Naive thymus-derived CD4-positive, alpha-beta T cell (primary cell): ENCODE results near the gene NEK8. TPM values are rescaled to one million over a fixed set of nuclear protein-coding genes. Genes with fewer than 3 reads are reported as not detected.

Experiments used
- ATAC-seq: fragments of 150-1000 bp; cut with Tn5 transposase; 2 replicates; pipeline ENCODE4 v1.10.0; 2021; ENCODE audit warnings: mild to moderate bottlenecking, moderate library complexity
- CTCF ChIA-PET: fragments of 350-600 bp; sonication (Branson Sonifier 250); formaldehyde crosslinking; loops from one replicate; lab custom pipeline; 2021; ENCODE audit warnings: antibody characterized with exemption; lab: Charles Lee
- POLR2A ChIA-PET: fragments of 350-600 bp; sonication (Branson Sonifier 250); formaldehyde crosslinking; loops from one replicate; lab custom pipeline; 2021; ENCODE audit warnings: antibody characterized with exemption, inconsistent platforms; lab: Charles Lee
- DNase-seq, 9 donors: peaks; one replicate each; pipeline versions ENCODE4 v3.0.0 to v3.0.0-alpha.2; 2020 to 2022; ENCODE audit warnings: mixed read lengths in 1 of 9
- H3K27ac ChIP-seq: one replicate; pipeline ENCODE4 v1.7.0; 2013; ENCODE audit warnings: mild to moderate bottlenecking, low read depth, low read length, moderate library complexity
- H3K27me3 ChIP-seq, 2 donors: one replicate each; pipeline ENCODE4 v1.7.0; 2013; ENCODE audit warnings: low read length in 2 of 2, mild to moderate bottlenecking in 2 of 2, moderate library complexity in 2 of 2; ENCODE audit not compliant: control insufficient read depth in 2 of 2, insufficient read depth in 2 of 2
- H3K36me3 ChIP-seq, 3 experiments: 1 replicate in 2 of 3; 2 replicates in 1 of 3; pipeline ENCODE4 v1.7.0; 2013; ENCODE audit warnings: low read length in 3 of 3, mild to moderate bottlenecking in 3 of 3, moderate library complexity in 1 of 3; ENCODE audit not compliant: insufficient read depth in 3 of 3, control insufficient read depth in 2 of 3
- H3K4me1 ChIP-seq, 2 donors: one replicate each; pipeline ENCODE4 v1.7.0; 2013; ENCODE audit warnings: low read length in 2 of 2, mild to moderate bottlenecking in 2 of 2, moderate library complexity in 1 of 2; ENCODE audit not compliant: control insufficient read depth in 2 of 2, insufficient read depth in 2 of 2
- H3K4me3 ChIP-seq: 2 replicates; pipeline ENCODE4 v1.7.0; 2013; ENCODE audit warnings: mild to moderate bottlenecking, low read length
- H3K9me3 ChIP-seq, 3 experiments: 1 replicate in 2 of 3; 2 replicates in 1 of 3; pipeline ENCODE4 v1.7.0; 2013; ENCODE audit warnings: low read length in 3 of 3; ENCODE audit not compliant: control insufficient read depth in 2 of 3
- H3K27ac Mint-ChIP-seq, 9 donors: one replicate each; pipeline ENCODE4 v1.8.0; 2020 to 2022; ENCODE audit warnings: mixed read lengths in 9 of 9, mild to moderate bottlenecking in 8 of 9, moderate library complexity in 5 of 9, inconsistent platforms in 2 of 9
- H3K27me3 Mint-ChIP-seq, 5 donors: one replicate each; pipeline ENCODE4 v1.8.0; 2021 to 2022; ENCODE audit warnings: mixed read lengths in 5 of 5, mild to moderate bottlenecking in 1 of 5
- H3K36me3 Mint-ChIP-seq, 5 donors: one replicate each; pipeline ENCODE4 v1.8.0; 2020 to 2022; ENCODE audit warnings: mixed read lengths in 5 of 5, mild to moderate bottlenecking in 3 of 5, inconsistent platforms in 1 of 5
- H3K4me1 Mint-ChIP-seq, 7 donors: one replicate each; pipeline ENCODE4 v1.8.0; 2020 to 2022; ENCODE audit warnings: mixed read lengths in 7 of 7, mild to moderate bottlenecking in 3 of 7, inconsistent platforms in 1 of 7
- H3K4me3 Mint-ChIP-seq, 10 donors: one replicate each; pipeline ENCODE4 v1.8.0; 2020 to 2022; ENCODE audit warnings: mild to moderate bottlenecking in 10 of 10, mixed read lengths in 10 of 10, moderate library complexity in 6 of 10, inconsistent platforms in 2 of 10
- H3K9me3 Mint-ChIP-seq, 11 donors: one replicate each; pipeline ENCODE4 v1.8.0; 2020 to 2022; ENCODE audit warnings: mixed read lengths in 11 of 11, mild to moderate bottlenecking in 4 of 11, inconsistent platforms in 1 of 11, moderate library complexity in 1 of 11
- intact Hi-C, 2 donors: fragments of 100-400 bp; cut with micrococcal nuclease; formaldehyde crosslinking; loops; one replicate each; pipeline ENCODE4 v1.15.1; 2023
- polyA plus RNA-seq, 2 donors: library from polyadenylated mRNA; unstranded; fragments of 300-500 nt; fragmentation: Illumina TruSeq; gene quantifications; one replicate each; pipeline ENCODE4 v1.2.3, GENCODE V29; 2021
- total RNA-seq, 6 experiments: library from RNA in 5 of 6; stranded (reverse) in 5 of 6; gene quantifications; 1 replicate in 5 of 6; 2 replicates in 1 of 6; pipeline ENCODE4 v1.2.3 and lab custom pipeline; 2021 to 2026

NEK8 gene
- total and polyA plus RNA-seq, 7 experiments from 2014 or later: 3.3 to 12.8 (median 9.5) TPM

DNA sequence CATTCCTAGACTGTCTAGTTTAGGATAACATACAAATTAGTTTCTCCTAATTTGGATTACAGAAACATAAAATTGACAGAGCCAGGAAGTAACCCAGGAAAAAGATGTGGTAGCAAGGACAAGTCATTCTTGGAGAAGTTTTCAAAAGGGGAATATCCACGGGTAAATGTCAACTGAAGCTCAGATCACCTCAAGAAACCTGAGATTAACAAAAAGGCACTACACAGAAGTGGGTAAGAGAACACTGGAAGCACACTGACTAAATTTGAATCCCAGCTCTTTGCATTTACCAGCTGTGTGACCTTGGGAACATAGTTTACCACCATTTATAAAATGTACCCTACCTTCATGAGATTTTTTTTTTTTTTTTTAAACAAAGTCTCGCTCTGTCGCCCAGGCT is 54.6 kb downstream of the NEK8 start:
- Histone ChIP-seq H3K27ac (no peak overlapping the region), H3K27me3 (no peaks in the 10 kb centered on the region), H3K9me3 (no peaks in the 10 kb centered on the region), H3K36me3 (no peaks in the 10 kb centered on the region), H3K4me1 (peaks cover 0 to 2% of the 10 kb centered on the region in 2 donors), H3K4me3 (no peak overlapping the region)
- ChIA-PET CTCF (interaction anchor here (1.0 to 1.6 kb wide), 2 partner anchors 17 to 18 kb away, joined by 3 to 7 read pairs; no protein-coding TSS in a partner anchor), POLR2A (no interaction called here)
- Mint-ChIP-seq H3K4me3 (no peak overlapping the region), H3K27me3 (no peaks in the 10 kb centered on the region), H3K4me1 (peaks cover 11 to 27% (median 18%) of the 10 kb centered on the region in 7 donors), H3K9me3 (no peaks in the 10 kb centered on the region), H3K27ac (peak overlapping the region in 5 of 9 donors; percentile 10 to 74 (median 64)), H3K36me3 (peaks cover 0 to 22% (median 6%) of the 10 kb centered on the region in 5 donors)
- intact Hi-C loops: no loop called here
- ATAC-seq (no peak), DNase-seq (no peak)

- peaks cover 0 to 6% of the 10 kb centered on the region in 2 donors for H3K4me1 ChIP-seq
- Mint-ChIP-seq H3K27ac (peak overlapping the region in 1 of 9 donors; percentile 17), H3K27me3 (no peaks in the 10 kb centered on the region), H3K36me3 (peaks cover 0 to 8% (median 0%) of the 10 kb centered on the region in 5 donors), H3K4me3 (no peak overlapping the region), H3K9me3 (no peaks in the 10 kb centered on the region), H3K4me1 (peaks cover 6 to 35% (median 22%) of the 10 kb centered on the region in 7 donors)
- ChIA-PET CTCF (interaction anchor here (0.8 kb wide), 1 partner anchor 23 kb away, joined by 3 read pairs; no protein-coding TSS in a partner anchor), POLR2A (no interaction called here)
- no peaks in the 10 kb centered on the region for H3K27me3 ChIP-seq
- H3K36me3 ChIP-seq: no peaks in the 10 kb centered on the region
- intact Hi-C loops: no loop called here
- no peaks in the 10 kb centered on the region for H3K9me3 ChIP-seq
- no peak overlapping the region for H3K4me3 ChIP-seq
- DNase-seq (no peak), ATAC-seq (no peak)
- no peak overlapping the region for H3K27ac ChIP-seq
Measured at GRCh38 chr17:28788100-28788499, 59.5 kb downstream of the NEK8 start.

Other genes starting within 250 kb of the NEK8 start
- not detected for gene FOXN1, start 222.4 kb upstream of the NEK8 start, total RNA-seq
- not detected for gene FOXN1, start 222.4 kb upstream of the NEK8 start, polyA plus RNA-seq
- gene UNC119, start 176.2 kb upstream of the NEK8 start, total RNA-seq: 100 to 1,000 TPM in 1 of 5 experiments, 10 to 100 TPM in 4; 40.6 to 108 (median 90.2) TPM
- gene UNC119, start 176.2 kb upstream of the NEK8 start, polyA plus RNA-seq: 10 to 100 TPM; 37.7 to 48.1 TPM
- 10 to 100 TPM; 58.5 to 71.2 (median 62.4) TPM for gene PIGS, start 157.3 kb upstream of the NEK8 start, total RNA-seq
- gene PIGS, start 157.3 kb upstream of the NEK8 start, polyA plus RNA-seq: 10 to 100 TPM; 46.6 to 53.5 TPM
- 100 to 1,000 TPM in 1 of 5 experiments, 10 to 100 TPM in 4; 24.5 to 159 (median 40.1) TPM for gene ALDOC, start 151.9 kb upstream of the NEK8 start, total RNA-seq
- 100 to 1,000 TPM in 1 of 2 donors, 10 to 100 TPM in 1; 92.9 to 103 TPM for gene ALDOC, start 151.9 kb upstream of the NEK8 start, polyA plus RNA-seq
- gene SPAG5, start 129.8 kb upstream of the NEK8 start, total RNA-seq: 10 to 100 TPM; 10.4 to 95.3 (median 18.4) TPM
- 1 to 10 TPM; 1.6 to 3.9 TPM for gene SPAG5, start 129.8 kb upstream of the NEK8 start, polyA plus RNA-seq
- 10 to 100 TPM; 17.8 to 34.5 (median 28.1) TPM for gene RSKR, start 114.6 kb upstream of the NEK8 start, total RNA-seq
- under 1 TPM in 1 of 2 donors, not detected in 1; 0.20 TPM for gene RSKR, start 114.6 kb upstream of the NEK8 start, polyA plus RNA-seq
- gene BLTP2, start 83.6 kb upstream of the NEK8 start, total RNA-seq: 100 to 1,000 TPM; 143 to 163 (median 153) TPM
- gene BLTP2, start 83.6 kb upstream of the NEK8 start, polyA plus RNA-seq: 10 to 100 TPM; 30.8 to 47.1 TPM
- 10 to 100 TPM; 28.6 to 49.5 (median 43.8) TPM for gene SDF2, start 66.9 kb upstream of the NEK8 start, total RNA-seq
- gene SDF2, start 66.9 kb upstream of the NEK8 start, polyA plus RNA-seq: 10 to 100 TPM; 52.1 to 85.2 TPM
- gene SUPT6H, start 66.6 kb upstream of the NEK8 start, total RNA-seq: 100 to 1,000 TPM in 2 of 5 experiments, 10 to 100 TPM in 3; 91.2 to 132 (median 98.5) TPM
- gene SUPT6H, start 66.6 kb upstream of the NEK8 start, polyA plus RNA-seq: 10 to 100 TPM in 1 of 2 donors, 1 to 10 TPM in 1; 9.8 to 23.8 TPM
- gene PROCA1, start 16.9 kb upstream of the NEK8 start, total RNA-seq: 10 to 100 TPM in 2 of 5 experiments, 1 to 10 TPM in 3; 5.2 to 14.4 (median 7.3) TPM
- 1 to 10 TPM in 1 of 2 donors, under 1 TPM in 1; 0.44 to 1.4 TPM for gene PROCA1, start 16.9 kb upstream of the NEK8 start, polyA plus RNA-seq
- 10 to 100 TPM; 11.0 to 50.2 (median 16.4) TPM for gene RAB34, start 10.9 kb upstream of the NEK8 start, total RNA-seq
- 10 to 100 TPM; 12.2 to 19.2 TPM for gene RAB34, start 10.9 kb upstream of the NEK8 start, polyA plus RNA-seq
- gene RPL23A, start 8.8 kb upstream of the NEK8 start, total RNA-seq: 1,000 to 10,000 TPM; 1,887 to 3,452 (median 3,095) TPM
- gene RPL23A, start 8.8 kb upstream of the NEK8 start, polyA plus RNA-seq: 1,000 to 10,000 TPM; 5,029 to 6,337 TPM
- gene TLCD1, start 2.6 kb upstream of the NEK8 start, total RNA-seq: 1 to 10 TPM in 1 of 5 experiments, under 1 TPM in 2, not detected in 2; 0.69 to 3.0 (median 0.79) TPM
- not detected for gene TLCD1, start 2.6 kb upstream of the NEK8 start, polyA plus RNA-seq
- 100 to 1,000 TPM in 2 of 5 experiments, 10 to 100 TPM in 3; 22.3 to 228 (median 81.6) TPM for gene TRAF4, start 15.2 kb downstream of the NEK8 start, total RNA-seq
- gene TRAF4, start 15.2 kb downstream of the NEK8 start, polyA plus RNA-seq: 1 to 10 TPM; 1.3 to 2.3 TPM
- gene FAM222B, start 114.0 kb downstream of the NEK8 start, total RNA-seq: 10 to 100 TPM; 16.5 to 24.4 (median 22.3) TPM
- 10 to 100 TPM; 11.8 to 23.1 TPM for gene FAM222B, start 114.0 kb downstream of the NEK8 start, polyA plus RNA-seq
- 10 to 100 TPM; 19.8 to 50.0 (median 24.9) TPM for gene ERAL1, start 126.2 kb downstream of the NEK8 start, total RNA-seq
- gene ERAL1, start 126.2 kb downstream of the NEK8 start, polyA plus RNA-seq: 10 to 100 TPM; 41.3 to 56.6 TPM
- 100 to 1,000 TPM; 134 to 252 (median 191) TPM for gene FLOT2, start 168.9 kb downstream of the NEK8 start, total RNA-seq
- gene FLOT2, start 168.9 kb downstream of the NEK8 start, polyA plus RNA-seq: 100 to 1,000 TPM; 228 to 309 TPM
- 10 to 100 TPM; 20.0 to 51.3 (median 30.4) TPM for gene DHRS13, start 174.3 kb downstream of the NEK8 start, total RNA-seq
- 10 to 100 TPM; 15.3 to 29.9 TPM for gene DHRS13, start 174.3 kb downstream of the NEK8 start, polyA plus RNA-seq
- gene PHF12, start 222.7 kb downstream of the NEK8 start, total RNA-seq: 100 to 1,000 TPM in 4 of 5 experiments, 10 to 100 TPM in 1; 89.3 to 162 (median 134) TPM
- gene PHF12, start 222.7 kb downstream of the NEK8 start, polyA plus RNA-seq: 10 to 100 TPM in 1 of 2 donors, 1 to 10 TPM in 1; 6.2 to 21.8 TPM